COLO829 (cell line): ENCODE results near the gene CARNS1.
"Not testable (repeated sequence)": the region's sequence is repeated elsewhere in the genome, so short reads cannot be mapped to it uniquely, and the experiment has no call there.

Experiments
- DNase-seq: peaks from one replicate; pipeline ENCODE4 v3.0.0; 2012; ENCODE audit warnings: low spot score

Gene CARNS1

DNA sequence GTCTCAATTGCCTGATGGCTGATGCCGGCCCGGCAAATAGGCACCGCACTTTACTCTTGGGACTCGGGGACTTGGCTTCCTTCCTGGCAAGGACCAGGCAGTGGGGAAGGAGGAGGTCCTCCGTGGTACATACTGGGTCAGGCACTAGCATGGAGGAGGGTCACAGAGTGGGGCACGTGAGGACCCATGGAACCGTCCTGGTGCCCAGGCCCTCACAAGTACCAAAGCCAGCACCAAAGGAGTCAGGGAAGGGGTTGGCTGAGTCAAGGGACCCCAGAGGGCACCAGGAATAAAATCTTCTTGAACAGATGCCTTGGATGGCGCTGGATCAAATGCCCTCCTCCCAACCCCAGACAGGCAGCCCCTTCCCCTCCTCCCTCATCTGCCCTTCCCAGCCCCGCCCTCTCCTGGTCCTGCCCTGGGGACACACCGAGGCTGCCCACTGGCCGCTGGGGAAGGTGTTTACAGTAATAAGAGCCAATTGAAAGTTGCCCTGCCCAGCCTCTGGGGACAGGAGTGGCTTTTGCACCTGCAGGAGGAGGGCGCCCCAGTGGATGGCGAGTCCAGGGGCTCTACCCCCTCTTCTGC lies 5.6 kb upstream of the CARNS1 start:
- no peak for DNase-seq

DNA sequence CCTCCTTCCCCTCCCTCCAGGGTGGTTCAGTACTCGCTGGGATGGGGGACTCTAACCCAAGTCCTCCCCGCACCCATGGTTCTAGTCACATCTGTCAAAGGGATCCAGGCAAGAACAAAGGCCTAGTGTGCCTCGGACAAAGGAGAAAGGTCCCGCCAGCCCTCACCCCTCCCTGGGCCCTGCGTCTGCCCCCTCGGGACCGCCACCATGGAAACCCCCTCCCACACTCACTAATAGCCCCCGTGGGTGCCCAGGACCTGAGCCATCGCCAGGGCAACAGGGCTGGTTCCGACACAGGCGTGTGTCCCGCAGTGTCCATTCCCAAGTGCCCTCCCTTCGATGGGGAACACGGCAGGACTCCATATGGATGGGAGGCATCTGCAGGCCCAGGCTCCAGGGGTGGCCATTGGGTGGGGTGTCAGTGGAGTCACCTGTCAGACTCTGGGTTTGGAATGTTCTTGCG lies 5.1 kb upstream of the CARNS1 start:
- peak; percentile 42 for DNase-seq

GRCh38 chr11:67410984-67411784 lies 4.3 kb upstream of the CARNS1 start:
- DNase-seq = no peak

- DNase-seq = no peak
Observed at GRCh38 chr11:67411785-67412152, 3.7 kb upstream of the CARNS1 start.

DNA sequence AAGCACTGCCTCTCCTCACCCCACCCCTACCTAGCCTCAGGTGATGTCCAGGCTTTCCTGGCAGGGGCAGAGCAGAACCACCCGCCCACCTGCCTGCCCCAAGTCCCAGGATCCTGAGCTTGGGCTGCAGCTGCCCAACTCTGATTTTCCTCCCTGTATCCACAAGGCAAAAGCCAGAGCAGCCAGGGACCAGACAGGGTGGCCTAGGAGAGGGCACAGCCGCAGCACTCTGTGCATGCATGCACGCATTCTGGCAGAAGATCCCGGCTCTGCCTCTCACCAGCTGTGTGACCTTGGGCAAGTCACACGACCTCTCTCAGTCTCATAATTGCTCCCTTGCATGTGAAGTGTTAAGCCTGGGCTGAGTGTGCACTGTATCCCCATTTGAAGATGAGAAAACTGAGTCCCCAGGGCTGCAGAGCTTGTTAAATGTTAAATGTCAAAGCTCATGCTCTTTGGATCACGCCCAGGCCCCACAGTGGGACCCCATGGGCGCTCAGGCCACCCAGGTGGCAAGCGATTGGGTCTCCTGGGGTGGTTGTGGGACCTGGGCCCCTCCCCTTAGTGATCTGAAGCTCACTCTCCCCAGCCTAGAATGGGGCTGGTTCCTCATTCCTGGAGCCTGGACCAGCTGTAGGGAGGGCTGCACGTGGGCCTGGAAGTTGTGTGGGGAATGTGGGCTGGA lies 2.8 kb upstream of the CARNS1 start:
- no peak for DNase-seq

DNA sequence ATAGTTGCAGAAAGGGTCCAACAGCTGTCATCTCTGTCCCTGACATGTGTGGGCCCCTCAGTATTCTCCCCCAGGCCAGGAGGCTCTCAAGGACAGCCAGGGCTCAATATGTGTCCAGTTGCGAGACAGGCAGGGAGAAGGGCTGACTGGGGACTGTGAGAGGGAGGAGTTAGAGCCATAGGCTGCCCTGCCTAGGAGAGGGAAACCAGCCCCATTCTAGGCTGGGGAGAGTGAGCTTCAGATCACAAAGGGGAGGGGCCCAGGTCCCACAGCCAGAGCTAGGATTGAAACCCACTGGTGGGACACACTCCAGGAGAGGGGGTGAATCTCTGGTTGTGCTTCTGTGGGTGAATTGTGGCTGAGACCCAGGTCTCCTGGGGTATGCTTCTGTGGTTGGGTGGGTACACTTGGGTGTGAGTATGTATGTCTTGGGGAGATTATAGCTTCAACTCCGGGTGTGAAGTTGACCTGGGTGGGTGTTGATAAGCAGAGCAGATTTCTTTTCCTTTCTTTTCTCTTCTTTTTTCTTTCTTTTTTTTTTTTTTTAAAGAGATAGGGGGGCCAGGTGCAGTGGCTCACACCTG lies 2.1 kb upstream of the CARNS1 start:
- no peak for DNase-seq

GRCh38 chr11:67416416-67417335 lies 1.2 kb downstream of the CARNS1 start:
- DNase-seq = no peak

- DNase-seq = no peak
Observed at GRCh38 chr11:67417425-67417824, 1.9 kb downstream of the CARNS1 start.

DNA sequence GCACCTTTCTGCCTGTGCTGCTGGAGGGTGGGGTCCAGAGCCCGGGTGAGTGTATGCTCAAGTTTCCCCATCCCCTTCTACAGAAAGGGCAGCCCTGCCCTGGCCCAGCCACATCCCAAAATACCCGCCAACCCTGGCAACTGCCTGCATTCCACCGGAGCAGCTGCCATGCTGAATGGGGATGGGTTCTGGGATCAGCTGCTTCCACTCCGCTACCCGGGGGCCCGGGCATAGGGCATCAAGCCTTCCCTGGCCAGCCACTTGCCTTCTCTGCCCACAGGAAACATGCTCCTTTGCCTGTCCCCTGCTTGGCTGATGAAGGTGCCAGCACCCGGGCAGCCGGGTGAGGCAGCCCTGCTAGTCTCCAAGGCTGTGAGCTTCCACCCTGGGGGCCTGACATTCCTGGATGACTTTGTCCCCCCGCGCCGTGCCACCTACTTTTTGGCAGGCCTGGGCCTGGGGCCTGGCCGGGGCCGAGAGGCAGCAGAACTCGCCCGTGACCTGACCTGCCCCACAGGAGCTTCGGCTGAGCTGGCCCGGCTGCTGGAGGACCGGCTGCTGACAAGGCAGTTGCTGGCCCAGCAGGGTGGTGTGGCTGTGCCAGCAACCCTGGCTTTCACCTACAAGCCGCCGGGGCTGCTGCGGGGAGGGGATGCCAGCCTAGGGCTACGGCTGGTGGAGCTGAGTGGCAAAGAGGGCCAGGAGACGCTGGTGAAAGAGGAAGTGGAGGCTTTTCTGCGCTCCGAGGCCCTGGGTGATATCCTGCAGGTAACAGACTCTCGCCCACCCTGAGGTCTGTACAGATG lies 3.2 kb downstream of the CARNS1 start:
- no peak for DNase-seq

- no peak for DNase-seq
Observed at GRCh38 chr11:67419325-67420049, 4.0 kb downstream of the CARNS1 start.

DNA sequence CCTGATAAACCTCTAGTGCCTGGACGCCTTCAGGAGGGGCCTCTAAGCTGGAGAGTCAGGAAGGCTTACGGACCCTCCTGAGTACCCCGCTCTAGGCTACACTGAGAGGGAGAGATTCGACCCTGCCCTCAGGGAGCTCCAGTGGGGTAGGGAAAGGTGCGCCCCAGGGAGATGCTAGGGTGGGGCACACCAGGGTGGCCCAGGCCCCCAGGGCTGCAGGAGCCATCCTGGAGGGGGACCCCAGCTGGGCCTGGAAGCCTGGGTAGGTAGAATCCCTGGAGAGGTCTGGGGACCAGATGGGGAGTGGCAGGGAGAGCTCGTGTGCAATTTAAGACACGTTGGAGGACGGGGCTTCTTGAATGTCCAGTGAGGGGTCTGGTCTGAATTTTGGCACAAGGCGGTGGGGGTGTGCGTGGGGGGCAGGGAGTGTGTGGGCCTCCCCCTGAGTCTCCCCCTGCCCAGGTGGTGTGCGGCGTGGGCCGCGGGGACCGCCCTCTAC lies 4.7 kb downstream of the CARNS1 start:
- no peak for DNase-seq

- DNase-seq = peak; percentile 92
Observed at GRCh38 chr11:67420646-67421429, 5.4 kb downstream of the CARNS1 start.

GRCh38 chr11:67421430-67422031 lies 6.1 kb downstream of the CARNS1 start:
- DNase-seq = no peak

DNA sequence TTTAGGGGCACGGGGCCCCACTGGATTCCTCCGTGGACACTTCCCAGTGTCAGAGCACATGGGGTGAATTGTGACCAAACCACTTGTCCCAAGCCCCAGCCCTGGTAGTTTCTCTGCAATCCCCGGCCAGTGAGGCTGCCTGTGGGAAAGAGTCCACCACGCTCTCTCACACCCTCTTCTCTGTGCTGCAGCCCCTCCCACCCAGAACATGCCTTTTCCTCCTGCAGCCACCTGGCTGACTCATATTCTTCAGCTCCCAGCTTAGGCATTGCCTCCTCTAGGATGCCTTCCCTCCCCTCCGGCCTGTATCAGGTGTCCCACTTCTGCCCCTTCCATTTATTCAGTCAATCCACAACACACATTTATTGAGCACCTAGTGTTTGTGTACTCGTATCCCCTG lies 7.4 kb downstream of the CARNS1 start:
- DNase-seq = no peak

GRCh38 chr11:67423466-67423865 lies 8.0 kb downstream of the CARNS1 start:
- DNase-seq = no peak

DNA sequence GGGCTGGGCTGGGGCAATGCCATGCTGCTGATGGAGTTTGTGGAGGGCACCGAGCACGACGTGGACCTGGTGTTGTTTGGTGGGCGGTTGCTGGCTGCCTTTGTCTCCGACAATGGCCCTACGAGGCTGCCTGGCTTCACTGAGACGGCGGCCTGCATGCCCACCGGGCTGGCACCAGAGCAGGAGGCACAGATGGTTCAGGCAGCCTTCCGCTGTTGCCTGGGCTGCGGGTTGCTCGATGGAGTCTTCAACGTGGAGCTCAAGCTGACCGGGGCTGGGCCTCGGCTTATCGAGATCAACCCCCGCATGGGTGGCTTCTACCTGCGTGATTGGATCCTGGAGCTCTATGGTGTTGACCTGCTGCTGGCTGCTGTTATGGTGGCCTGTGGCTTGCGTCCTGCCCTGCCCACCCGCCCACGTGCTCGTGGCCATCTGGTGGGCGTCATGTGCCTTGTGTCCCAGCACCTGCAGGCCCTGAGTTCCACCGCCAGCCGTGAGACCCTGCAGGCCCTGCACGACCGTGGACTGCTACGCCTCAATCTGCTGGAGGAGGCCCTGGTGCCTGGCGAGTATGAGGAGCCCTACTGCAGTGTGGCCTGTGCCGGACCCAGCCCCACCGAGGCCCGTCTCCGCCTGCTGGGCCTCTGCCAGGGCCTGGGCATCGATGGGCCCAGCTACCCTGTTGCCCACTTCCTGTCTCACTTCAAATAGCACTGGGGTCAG lies 8.6 kb downstream of the CARNS1 start:
- no peak for DNase-seq

DNA sequence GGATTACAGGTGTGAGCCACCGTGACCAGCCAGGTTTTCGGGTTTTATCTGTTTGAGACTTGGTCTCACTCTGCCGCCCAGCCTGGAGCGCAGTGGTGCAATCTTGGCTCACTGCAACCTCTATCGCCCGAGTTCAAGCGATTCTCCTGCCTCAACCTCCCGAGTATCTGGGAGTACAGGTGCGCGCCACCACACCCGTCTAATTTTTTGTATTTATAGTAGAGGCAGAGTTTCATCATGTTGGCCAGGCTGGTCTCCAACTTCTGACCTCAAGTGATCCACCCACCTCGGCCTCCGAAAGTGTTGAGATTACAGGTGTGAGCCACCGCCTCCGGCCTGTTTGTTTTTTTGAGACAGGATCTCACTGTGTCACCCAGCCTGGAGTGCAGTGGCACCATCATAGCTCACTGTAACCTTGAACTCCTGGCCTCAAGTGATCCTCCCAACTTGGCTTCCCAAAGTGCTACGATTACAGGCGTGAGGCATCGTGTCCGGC lies 11.9 kb downstream of the CARNS1 start:
- DNase-seq = not testable (repeated sequence)
